ENCODE measurements around the gene FGF19. TPM values are rescaled to one million over a fixed set of nuclear protein-coding genes. Genes with fewer than 3 reads are reported as not detected.
A peak's percentile ranks its signal among the peaks of the same experiment; 100 is the strongest.

FGF19 gene
- total and polyA plus RNA-seq, 9 of the 15 experiments (the other 6 are each of a cell fraction or from before 2014, with no cell fraction given) = 0.11 TPM; not detected in 8

- TF ChIP-seq SMAD4 (CRISPR knock-in tag; conservative IDR thresholded peaks at IDR 0.05) = peak; percentile 62; the same call in 1 of the 2 replicates
- no peak for TF ChIP-seq E2F3 (CRISPR knock-in tag; IDR thresholded peaks at IDR 0.05)
- no peak for TF ChIP-seq NONO (IDR thresholded peaks at IDR 0.05; ENCODE audit: low read depth in 2 of 2, low read length in 1 of 2)
- no peak for TF ChIP-seq ZNF347 (CRISPR knock-in tag; IDR thresholded peaks at IDR 0.05; ENCODE audit: low read depth)
- TF ChIP-seq, protein P1, sequence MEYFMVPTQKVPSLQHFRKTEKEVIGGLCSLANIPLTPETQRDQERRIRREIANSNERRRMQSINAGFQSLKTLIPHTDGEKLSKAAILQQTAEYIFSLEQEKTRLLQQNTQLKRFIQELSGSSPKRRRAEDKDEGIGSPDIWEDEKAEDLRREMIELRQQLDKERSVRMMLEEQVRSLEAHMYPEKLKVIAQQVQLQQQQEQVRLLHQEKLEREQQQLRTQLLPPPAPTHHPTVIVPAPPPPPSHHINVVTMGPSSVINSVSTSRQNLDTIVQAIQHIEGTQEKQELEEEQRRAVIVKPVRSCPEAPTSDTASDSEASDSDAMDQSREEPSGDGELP (CRISPR knock-in tag; IDR thresholded peaks at IDR 0.05; ENCODE audit: borderline replicate concordance) = peak; percentile 91
- TF ChIP-seq, protein P2, sequence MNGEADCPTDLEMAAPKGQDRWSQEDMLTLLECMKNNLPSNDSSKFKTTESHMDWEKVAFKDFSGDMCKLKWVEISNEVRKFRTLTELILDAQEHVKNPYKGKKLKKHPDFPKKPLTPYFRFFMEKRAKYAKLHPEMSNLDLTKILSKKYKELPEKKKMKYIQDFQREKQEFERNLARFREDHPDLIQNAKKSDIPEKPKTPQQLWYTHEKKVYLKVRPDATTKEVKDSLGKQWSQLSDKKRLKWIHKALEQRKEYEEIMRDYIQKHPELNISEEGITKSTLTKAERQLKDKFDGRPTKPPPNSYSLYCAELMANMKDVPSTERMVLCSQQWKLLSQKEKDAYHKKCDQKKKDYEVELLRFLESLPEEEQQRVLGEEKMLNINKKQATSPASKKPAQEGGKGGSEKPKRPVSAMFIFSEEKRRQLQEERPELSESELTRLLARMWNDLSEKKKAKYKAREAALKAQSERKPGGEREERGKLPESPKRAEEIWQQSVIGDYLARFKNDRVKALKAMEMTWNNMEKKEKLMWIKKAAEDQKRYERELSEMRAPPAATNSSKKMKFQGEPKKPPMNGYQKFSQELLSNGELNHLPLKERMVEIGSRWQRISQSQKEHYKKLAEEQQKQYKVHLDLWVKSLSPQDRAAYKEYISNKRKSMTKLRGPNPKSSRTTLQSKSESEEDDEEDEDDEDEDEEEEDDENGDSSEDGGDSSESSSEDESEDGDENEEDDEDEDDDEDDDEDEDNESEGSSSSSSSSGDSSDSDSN (IDR thresholded peaks at IDR 0.05; ENCODE audit: borderline replicate concordance in 1 of 2, low read depth in 2 of 2, low read length in 2 of 2) = 0 out of 4 replicates have a peak, but pooled peaks of 1 of the 2 experiments have one; percentile 33
- peak; percentile 55 for TF ChIP-seq STAT5A (IDR thresholded peaks at IDR 0.05; ENCODE audit: borderline replicate concordance, low read length)
- peak; percentile 32 for TF ChIP-seq ZFP36 (IDR thresholded peaks at IDR 0.05; ENCODE audit: low read depth, low read length, partially characterized antibody)
- peak; percentile 79 for TF ChIP-seq DACH1 (IDR thresholded peaks at IDR 0.05; ENCODE audit: partially characterized antibody)
- no peak for TF ChIP-seq PHF8 (IDR thresholded peaks at IDR 0.05; ENCODE audit: borderline replicate concordance, low read length)
- TF ChIP-seq TRIM24 (IDR thresholded peaks at IDR 0.05) = peak; percentile 60 to 70; a peak in 2 of 4 replicates
- peak; percentile 70; the same call in 1 of the 2 replicates for TF ChIP-seq PHF21A (IDR thresholded peaks at IDR 0.05; ENCODE audit: borderline replicate concordance, low read depth)
- TF ChIP-seq TBL1XR1 (IDR thresholded peaks at IDR 0.05; ENCODE audit: low read length in 2 of 2) = 0 out of 4 replicates have a peak, but pooled peaks of 1 of the 2 experiments have one; percentile 9
- no peak for TF ChIP-seq RHOXF2B (CRISPR knock-in tag; conservative IDR thresholded peaks at IDR 0.05)
- peak in 1 of 2 experiments; percentile 47; a peak in 1 of 3 replicates for TF ChIP-seq CBX3 (IDR thresholded peaks at IDR 0.05; ENCODE audit: borderline replicate concordance in 1 of 2, low read length in 2 of 2)
- TF ChIP-seq SMARCE1 (IDR thresholded peaks at IDR 0.05) = no peak
- peak; percentile 65 for TF ChIP-seq NCOR1 (IDR thresholded peaks at IDR 0.05)
- peak; percentile 63 for TF ChIP-seq SOX6 (IDR thresholded peaks at IDR 0.05)
- TF ChIP-seq RCOR1 (IDR thresholded peaks at IDR 0.05; ENCODE audit: borderline replicate concordance in 1 of 2, low read depth in 2 of 2, low read length in 2 of 2) = peak; percentile 11 to 91; a peak in 3 of 4 replicates
- 0 out of 2 replicates have a peak, but pooled peaks have one; percentile 52 for TF ChIP-seq ZEB2 (IDR thresholded peaks at IDR 0.05)
- peak; percentile 25; the same call in 1 of the 2 replicates for TF ChIP-seq EP300 (IDR thresholded peaks at IDR 0.05; ENCODE audit: low read length)
- 0 out of 2 replicates have a peak, but pooled peaks have one; percentile 15 for TF ChIP-seq MYNN (IDR thresholded peaks at IDR 0.05)
- no peak for TF ChIP-seq MYNN (CRISPR knock-in tag; IDR thresholded peaks at IDR 0.05)
- 0 out of 2 replicates have a peak, but pooled peaks have one; percentile 45 for TF ChIP-seq SMARCA4 (IDR thresholded peaks at IDR 0.05)
- TF ChIP-seq TCF3 (CRISPR knock-in tag; IDR thresholded peaks at IDR 0.05) = peak; percentile 56
- 0 out of 2 replicates have a peak, but pooled peaks have one; percentile 62 for TF ChIP-seq TARDBP (IDR thresholded peaks at IDR 0.05)
- TF ChIP-seq TEAD4 (IDR thresholded peaks at IDR 0.05; ENCODE audit: low read length) = peak; percentile 78
- TF ChIP-seq TEAD4 (CRISPR knock-in tag; IDR thresholded peaks at IDR 0.05; ENCODE audit: borderline replicate concordance) = no peak
Observed at GRCh38 chr11:69700278-69701140, 3.3 kb downstream of the FGF19 start (continued).
